Smooth muscle cell (in vitro differentiated cells): Measurements from ENCODE around the gene DNAJC13. TPM values are rescaled to one million over a fixed set of nuclear protein-coding genes. Genes with fewer than 3 reads are reported as not detected.

Source experiments
- DNase-seq: peaks from one replicate; lab custom pipeline; 2025; ENCODE audit not compliant: unreplicated experiment; lab: John Stamatoyannopoulos, UW
- H2AFZ ChIP-seq: fragments of 200-600 bp; sonication (generic); 2 replicates; pipeline ENCODE4 v1.6.0; 2016; ENCODE audit warnings: antibody characterized with exemption, low read depth, mild to moderate bottlenecking
- H3F3A ChIP-seq: fragments of 200-600 bp; sonication (generic); 2 replicates; pipeline ENCODE4 v1.6.0; 2017; ENCODE audit warnings: antibody characterized with exemption, low read depth
- H3K27ac ChIP-seq: fragments of 200-600 bp; sonication (generic); 2 replicates; pipeline ENCODE4 v1.5.1; 2016; ENCODE audit warnings: low read depth, mild to moderate bottlenecking
- H3K27me3 ChIP-seq: fragments of 200-600 bp; sonication (generic); 2 replicates; pipeline ENCODE4 v1.6.1; 2016; ENCODE audit warnings: low read depth, mild to moderate bottlenecking
- H3K36me3 ChIP-seq: fragments of 200-600 bp; sonication (generic); 2 replicates; pipeline ENCODE4 v1.5.1; 2016; ENCODE audit warnings: low read depth
- H3K4me1 ChIP-seq: fragments of 200-600 bp; sonication (generic); 2 replicates; pipeline ENCODE4 v1.5.1; 2016; ENCODE audit warnings: low read depth
- H3K4me2 ChIP-seq: fragments of 200-600 bp; sonication (generic); 2 replicates; pipeline ENCODE4 v1.6.0; 2016; ENCODE audit warnings: mild to moderate bottlenecking
- H3K4me3 ChIP-seq: fragments of 200-600 bp; sonication (generic); 2 replicates; pipeline ENCODE4 v1.5.1; 2016; ENCODE audit warnings: mild to moderate bottlenecking
- H3K79me2 ChIP-seq: fragments of 200-600 bp; sonication (generic); 2 replicates; pipeline ENCODE4 v1.6.0; 2016; ENCODE audit warnings: low read depth, mild to moderate bottlenecking
- H3K9ac ChIP-seq: fragments of 200-600 bp; sonication (generic); 2 replicates; pipeline ENCODE4 v1.6.0; 2016; ENCODE audit warnings: low read depth
- H3K9me3 ChIP-seq: fragments of 200-600 bp; sonication (generic); replicated peaks from 2 replicates; pipeline ENCODE4 v1.5.1; 2016; ENCODE audit warnings: low read depth
- H4K20me1 ChIP-seq: fragments of 200-600 bp; sonication (generic); 2 replicates; pipeline ENCODE4 v1.6.0; 2016; ENCODE audit warnings: low read depth
- WGBS: methylation state at CpG from one replicate; pipeline ENCODE4 v1.1.7; 2016; ENCODE audit warnings: low lambda C conversion rate; 5-methylcytosine and 5-hydroxymethylcytosine counted together
- polyA plus RNA-seq: library from polyadenylated mRNA; unstranded; fragments of >200 nt; fragmentation: Nextera tagmentation; extraction: Ambion mirVana; gene quantifications from 2 replicates; pipeline ENCODE4 v1.2.1, GENCODE V29; 2016
- total RNA-seq: library from RNA; depleted of rRNA; stranded (reverse); fragments of >200 nt; gene quantifications from 2 replicates; pipeline ENCODE4 v1.2.3, GENCODE V29; 2014
- TF ChIP-seq, protein P1 (sequence below): fragments of 200-600 bp; sonication (generic); IDR thresholded peaks from 2 replicates; pipeline ENCODE4 v1.5.1; 2017; ENCODE audit warnings: borderline replicate concordance, mild to moderate bottlenecking, antibody characterized with exemption; ENCODE audit not compliant: insufficient read depth, poor library complexity, severe bottlenecking

Gene DNAJC13
- total and polyA plus RNA-seq, 2 experiments from 2014 or later, result 11.1 to 47.9 TPM

DNA sequence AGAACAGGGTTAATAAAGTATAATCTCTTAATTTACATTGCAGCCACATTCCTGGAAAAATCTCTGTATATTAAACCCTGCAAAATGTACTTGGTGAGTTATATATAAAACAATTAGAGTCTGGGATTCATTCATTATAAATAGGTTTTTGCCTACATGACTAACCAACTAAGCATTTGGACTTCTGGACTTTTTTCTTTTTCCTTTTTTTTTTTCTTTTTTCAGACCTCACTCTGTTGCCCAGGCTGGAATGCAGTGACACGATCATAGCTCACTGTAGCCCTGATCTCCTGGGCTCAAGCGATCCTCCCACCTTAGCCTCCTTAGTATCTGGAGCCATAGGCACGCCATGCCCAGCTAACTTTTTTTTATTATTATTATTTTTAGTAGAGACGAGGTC is 4.5 kb downstream of the DNAJC13 start:
- TF ChIP-seq, protein P1, sequence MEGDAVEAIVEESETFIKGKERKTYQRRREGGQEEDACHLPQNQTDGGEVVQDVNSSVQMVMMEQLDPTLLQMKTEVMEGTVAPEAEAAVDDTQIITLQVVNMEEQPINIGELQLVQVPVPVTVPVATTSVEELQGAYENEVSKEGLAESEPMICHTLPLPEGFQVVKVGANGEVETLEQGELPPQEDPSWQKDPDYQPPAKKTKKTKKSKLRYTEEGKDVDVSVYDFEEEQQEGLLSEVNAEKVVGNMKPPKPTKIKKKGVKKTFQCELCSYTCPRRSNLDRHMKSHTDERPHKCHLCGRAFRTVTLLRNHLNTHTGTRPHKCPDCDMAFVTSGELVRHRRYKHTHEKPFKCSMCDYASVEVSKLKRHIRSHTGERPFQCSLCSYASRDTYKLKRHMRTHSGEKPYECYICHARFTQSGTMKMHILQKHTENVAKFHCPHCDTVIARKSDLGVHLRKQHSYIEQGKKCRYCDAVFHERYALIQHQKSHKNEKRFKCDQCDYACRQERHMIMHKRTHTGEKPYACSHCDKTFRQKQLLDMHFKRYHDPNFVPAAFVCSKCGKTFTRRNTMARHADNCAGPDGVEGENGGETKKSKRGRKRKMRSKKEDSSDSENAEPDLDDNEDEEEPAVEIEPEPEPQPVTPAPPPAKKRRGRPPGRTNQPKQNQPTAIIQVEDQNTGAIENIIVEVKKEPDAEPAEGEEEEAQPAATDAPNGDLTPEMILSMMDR, result no peak
- peaks cover 71% of the 10 kb centered on the region for H4K20me1 ChIP-seq
- H3K27ac ChIP-seq, result no peak overlapping the region
- H3F3A ChIP-seq, result peaks cover 7% of the 10 kb centered on the region
- H3K9ac ChIP-seq, result no peak overlapping the region
- no peaks in the 10 kb centered on the region for H3K9me3 ChIP-seq
- 81% methylated on average over 4 of the region's 4 CpGs for WGBS
- H3K79me2 ChIP-seq, result peaks cover 90% of the 10 kb centered on the region
- no peaks in the 10 kb centered on the region for H3K27me3 ChIP-seq
- DNase-seq, result no peak
- no peak overlapping the region for H3K4me2 ChIP-seq
- no peaks in the 10 kb centered on the region for H3K36me3 ChIP-seq
- no peak overlapping the region for H3K4me3 ChIP-seq
- no peak overlapping the region for H2AFZ ChIP-seq
- H3K4me1 ChIP-seq, result peaks cover 18% of the 10 kb centered on the region

DNA sequence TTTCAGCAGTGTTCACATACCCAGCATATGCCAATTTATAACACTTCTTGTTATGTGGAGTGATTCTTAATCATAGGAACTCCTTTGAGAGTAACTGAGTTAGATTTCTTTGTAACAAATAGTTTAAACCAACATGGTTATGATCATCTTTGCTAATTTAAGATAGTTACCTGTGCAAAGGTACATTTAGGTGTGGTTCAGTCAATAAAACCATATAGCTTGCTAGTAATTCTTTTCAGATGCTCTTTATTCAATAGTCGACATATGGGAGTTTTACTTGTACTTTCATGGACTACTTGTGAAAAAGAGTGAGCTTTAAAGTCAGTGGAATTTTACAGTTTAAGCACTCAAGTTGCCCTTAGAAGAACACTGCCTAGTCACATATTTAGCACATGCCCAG is 5.2 kb downstream of the DNAJC13 start:
- H4K20me1 ChIP-seq, result peaks cover 77% of the 10 kb centered on the region
- no peak overlapping the region for H3K27ac ChIP-seq
- no peak overlapping the region for H3K9ac ChIP-seq
- no peaks in the 10 kb centered on the region for H3K27me3 ChIP-seq
- H3K79me2 ChIP-seq, result peaks cover 97% of the 10 kb centered on the region
- no peak overlapping the region for H3K4me3 ChIP-seq
- DNase-seq, result no peak
- no peaks in the 10 kb centered on the region for H3K9me3 ChIP-seq
- no peak overlapping the region for H3K4me2 ChIP-seq
- H3K36me3 ChIP-seq, result no peaks in the 10 kb centered on the region
- peaks cover 18% of the 10 kb centered on the region for H3K4me1 ChIP-seq
- TF ChIP-seq, protein P1, result no peak
- H2AFZ ChIP-seq, result no peak overlapping the region
- H3F3A ChIP-seq, result peaks cover 7% of the 10 kb centered on the region
- 97% methylated on average over 1 of the region's 1 CpG for WGBS

DNA sequence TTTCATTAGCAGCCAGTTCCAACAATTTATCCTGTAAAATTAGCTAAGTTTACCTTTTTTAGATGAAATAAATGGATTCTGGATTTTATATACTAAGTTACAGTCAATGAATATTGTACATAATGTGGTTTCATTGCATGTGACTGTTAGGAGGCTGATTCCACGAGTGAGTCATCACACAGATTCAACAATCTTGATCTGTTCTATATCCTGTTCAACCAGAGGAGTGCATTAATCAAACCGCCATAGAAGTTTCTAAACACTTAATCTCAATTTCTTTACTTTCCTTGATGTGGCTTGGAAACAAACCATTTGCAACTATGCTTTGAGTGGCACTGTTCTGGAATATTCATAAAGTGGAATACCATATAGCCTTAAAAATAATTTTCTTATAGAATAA is 15.3 kb downstream of the DNAJC13 start:
- no peaks in the 10 kb centered on the region for H3K36me3 ChIP-seq
- no peak overlapping the region for H2AFZ ChIP-seq
- no peak for DNase-seq
- H3K79me2 ChIP-seq, result peaks cover 48% of the 10 kb centered on the region
- no peak overlapping the region for H3K4me3 ChIP-seq
- H3K27me3 ChIP-seq, result no peaks in the 10 kb centered on the region
- peak overlapping the region; percentile 62 for H3K9ac ChIP-seq
- H3K4me2 ChIP-seq, result peak overlapping the region; percentile 64
- no peaks in the 10 kb centered on the region for H3K4me1 ChIP-seq
- H3K27ac ChIP-seq, result peak overlapping the region; percentile 91
- TF ChIP-seq, protein P1, result no peak
- 24% methylated on average over 2 of the region's 2 CpGs for WGBS
- no peaks in the 10 kb centered on the region for H3K9me3 ChIP-seq
- no peaks in the 10 kb centered on the region for H3F3A ChIP-seq
- H4K20me1 ChIP-seq, result peaks cover 55% of the 10 kb centered on the region

DNA sequence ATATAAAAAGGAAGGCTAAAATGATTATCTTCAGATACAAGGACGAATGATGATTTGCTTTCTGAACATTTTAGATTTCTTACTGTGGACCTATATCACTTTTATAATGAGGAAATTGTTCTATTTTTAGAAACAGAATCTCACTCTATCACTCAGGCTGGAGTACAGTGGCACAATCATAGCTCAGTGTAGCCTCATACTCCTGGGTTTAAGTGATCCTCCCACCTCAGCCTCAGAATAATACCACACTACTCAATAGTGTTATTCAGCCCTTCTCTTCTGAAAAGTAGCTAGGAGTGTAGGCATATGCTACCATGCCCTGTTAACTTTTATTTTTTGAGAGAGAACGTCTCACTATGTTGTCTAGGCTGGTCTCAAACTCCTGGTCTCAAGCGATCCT is 15.8 kb downstream of the DNAJC13 start:
- WGBS, result 95% methylated on average over 3 of the region's 3 CpGs
- Histone ChIP-seq H3K27ac (peak overlapping the region; percentile 91), H3K4me3 (no peak overlapping the region), H2AFZ (no peak overlapping the region), H3K36me3 (no peaks in the 10 kb centered on the region), H3K27me3 (no peaks in the 10 kb centered on the region), H3K4me1 (no peaks in the 10 kb centered on the region), H3K79me2 (peaks cover 48% of the 10 kb centered on the region), H3F3A (no peaks in the 10 kb centered on the region), H4K20me1 (peaks cover 50% of the 10 kb centered on the region), H3K4me2 (peak overlapping the region; percentile 64), H3K9me3 (no peaks in the 10 kb centered on the region), H3K9ac (no peak overlapping the region)
- TF ChIP-seq, protein P1, result no peak
- DNase-seq, result no peak
